NB4 (cell line): ENCODE measurements around the gene TCF7.
"Not testable (repeated sequence)": the region's sequence is repeated elsewhere in the genome, so short reads cannot be mapped to it uniquely, and the experiment has no call there.

ENCODE experiments used
- DNase-seq: peaks from one replicate; pipeline ENCODE4 v3.0.0; 2010; ENCODE audit warnings: low read depth
- H3K4me3 ChIP-seq: one replicate; pipeline ENCODE4 v1.5.1; 2011; ENCODE audit warnings: mild to moderate bottlenecking, low read depth, low read length, moderate library complexity
- MYC ChIP-seq: IDR thresholded peaks from 2 replicates; pipeline ENCODE4 v1.6.1; 2011; ENCODE audit warnings: low read depth, low read length
- POLR2A ChIP-seq: IDR thresholded peaks from 2 replicates; pipeline ENCODE4 v1.6.1; 2011; ENCODE audit warnings: mild to moderate bottlenecking; ENCODE audit not compliant: insufficient read length; ENCODE audit errors: extremely low read depth
- TF ChIP-seq, protein P1 (sequence below): IDR thresholded peaks from one replicate; pipeline ENCODE4 v1.5.1; 2012; ENCODE audit warnings: low read depth, low read length
- TF ChIP-seq, protein P2 (sequence below): IDR thresholded peaks from 2 replicates; pipeline ENCODE4 v1.6.1; 2011; ENCODE audit warnings: low read depth, low read length

TCF7 gene

DNA sequence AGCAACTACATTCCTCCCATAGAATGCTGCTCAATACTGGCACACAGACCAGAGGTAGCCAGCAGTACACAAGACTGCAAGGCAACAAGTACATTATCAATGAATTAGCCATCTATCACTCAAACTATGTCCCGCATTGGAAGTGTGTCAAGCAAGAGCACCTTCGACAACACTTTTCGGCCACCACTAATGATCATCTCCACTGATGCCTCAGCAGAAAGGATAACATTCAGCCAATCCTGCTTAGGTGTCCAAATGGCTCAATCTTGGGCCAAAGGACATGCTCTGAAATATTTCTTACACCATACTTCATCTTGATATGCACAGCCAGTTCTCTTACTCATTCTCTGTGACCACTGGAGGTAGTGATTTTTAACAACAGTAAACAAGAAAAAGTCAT, 37.2 kb downstream of the TCF7 start:
- no peak for DNase-seq
- H3K4me3 ChIP-seq, result no peak overlapping the region
- no peak for TF ChIP-seq MYC
- TF ChIP-seq POLR2A, result no peak
- TF ChIP-seq, protein P1, sequence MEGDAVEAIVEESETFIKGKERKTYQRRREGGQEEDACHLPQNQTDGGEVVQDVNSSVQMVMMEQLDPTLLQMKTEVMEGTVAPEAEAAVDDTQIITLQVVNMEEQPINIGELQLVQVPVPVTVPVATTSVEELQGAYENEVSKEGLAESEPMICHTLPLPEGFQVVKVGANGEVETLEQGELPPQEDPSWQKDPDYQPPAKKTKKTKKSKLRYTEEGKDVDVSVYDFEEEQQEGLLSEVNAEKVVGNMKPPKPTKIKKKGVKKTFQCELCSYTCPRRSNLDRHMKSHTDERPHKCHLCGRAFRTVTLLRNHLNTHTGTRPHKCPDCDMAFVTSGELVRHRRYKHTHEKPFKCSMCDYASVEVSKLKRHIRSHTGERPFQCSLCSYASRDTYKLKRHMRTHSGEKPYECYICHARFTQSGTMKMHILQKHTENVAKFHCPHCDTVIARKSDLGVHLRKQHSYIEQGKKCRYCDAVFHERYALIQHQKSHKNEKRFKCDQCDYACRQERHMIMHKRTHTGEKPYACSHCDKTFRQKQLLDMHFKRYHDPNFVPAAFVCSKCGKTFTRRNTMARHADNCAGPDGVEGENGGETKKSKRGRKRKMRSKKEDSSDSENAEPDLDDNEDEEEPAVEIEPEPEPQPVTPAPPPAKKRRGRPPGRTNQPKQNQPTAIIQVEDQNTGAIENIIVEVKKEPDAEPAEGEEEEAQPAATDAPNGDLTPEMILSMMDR, result no peak
- TF ChIP-seq, protein P2, sequence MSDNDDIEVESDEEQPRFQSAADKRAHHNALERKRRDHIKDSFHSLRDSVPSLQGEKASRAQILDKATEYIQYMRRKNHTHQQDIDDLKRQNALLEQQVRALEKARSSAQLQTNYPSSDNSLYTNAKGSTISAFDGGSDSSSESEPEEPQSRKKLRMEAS, result no peak

DNA sequence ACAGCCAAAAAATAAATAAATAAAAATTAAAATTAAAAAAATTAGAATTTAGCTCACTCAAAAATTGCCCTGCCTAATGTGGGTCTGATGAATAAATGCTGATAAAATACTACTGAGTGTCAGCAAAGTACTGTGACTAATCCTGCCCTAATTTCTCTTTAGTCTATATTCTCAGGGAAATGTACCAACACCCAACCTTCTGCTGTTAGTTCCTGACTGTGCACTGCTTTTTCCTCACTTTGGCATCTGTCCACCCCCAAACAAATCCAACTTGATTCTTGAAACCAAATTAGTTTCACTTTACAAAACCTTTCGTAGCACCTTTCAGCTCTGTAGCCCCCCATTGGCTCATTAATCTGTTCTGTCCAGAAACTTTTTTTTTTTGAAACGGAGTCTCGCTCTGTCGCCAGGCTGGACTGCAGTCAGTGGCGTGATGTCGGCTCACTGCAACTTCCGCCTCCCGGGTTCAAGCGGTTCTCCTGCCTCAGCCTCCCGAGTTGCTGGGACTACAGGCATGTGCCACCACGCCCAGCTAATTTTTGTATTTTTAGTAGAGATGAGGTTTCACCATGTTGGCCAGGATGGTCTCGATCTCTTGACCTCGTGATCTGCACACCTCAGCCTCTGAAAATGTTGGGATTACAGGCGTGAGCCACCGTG, 37.8 kb downstream of the TCF7 start:
- DNase-seq, H3K4me3 ChIP-seq: not testable (repeated sequence)

GRCh38 chr5:134153241-134153640, 38.8 kb downstream of the TCF7 start:
- TF ChIP-seq POLR2A (no peak), MYC (no peak)
- TF ChIP-seq, protein P2, result no peak
- TF ChIP-seq, protein P1, result no peak
- DNase-seq, result no peak
- no peak overlapping the region for H3K4me3 ChIP-seq

DNA sequence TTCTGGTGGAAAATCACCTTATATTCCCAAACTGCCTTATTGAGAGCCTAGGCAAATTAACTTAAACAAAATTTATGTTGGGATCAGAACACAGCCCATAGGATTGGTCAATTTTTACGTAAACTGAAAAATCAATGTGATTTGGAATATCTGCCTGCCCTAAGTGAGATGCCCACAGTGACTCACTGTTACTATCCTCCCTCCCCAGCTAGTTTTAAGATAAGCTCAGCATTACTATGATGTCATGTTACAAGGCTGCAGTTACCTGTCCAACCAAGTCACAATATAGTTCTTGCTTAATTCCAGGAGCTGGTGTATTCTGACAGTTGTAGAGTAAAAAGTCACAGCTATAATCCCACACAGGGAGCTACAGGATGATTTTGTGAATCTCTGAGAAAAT, 39.2 kb downstream of the TCF7 start:
- no peak for DNase-seq
- H3K4me3 ChIP-seq, result no peak overlapping the region
- TF ChIP-seq, protein P1, result no peak
- TF ChIP-seq POLR2A, result no peak
- TF ChIP-seq, protein P2, result no peak
- TF ChIP-seq MYC, result no peak

DNA sequence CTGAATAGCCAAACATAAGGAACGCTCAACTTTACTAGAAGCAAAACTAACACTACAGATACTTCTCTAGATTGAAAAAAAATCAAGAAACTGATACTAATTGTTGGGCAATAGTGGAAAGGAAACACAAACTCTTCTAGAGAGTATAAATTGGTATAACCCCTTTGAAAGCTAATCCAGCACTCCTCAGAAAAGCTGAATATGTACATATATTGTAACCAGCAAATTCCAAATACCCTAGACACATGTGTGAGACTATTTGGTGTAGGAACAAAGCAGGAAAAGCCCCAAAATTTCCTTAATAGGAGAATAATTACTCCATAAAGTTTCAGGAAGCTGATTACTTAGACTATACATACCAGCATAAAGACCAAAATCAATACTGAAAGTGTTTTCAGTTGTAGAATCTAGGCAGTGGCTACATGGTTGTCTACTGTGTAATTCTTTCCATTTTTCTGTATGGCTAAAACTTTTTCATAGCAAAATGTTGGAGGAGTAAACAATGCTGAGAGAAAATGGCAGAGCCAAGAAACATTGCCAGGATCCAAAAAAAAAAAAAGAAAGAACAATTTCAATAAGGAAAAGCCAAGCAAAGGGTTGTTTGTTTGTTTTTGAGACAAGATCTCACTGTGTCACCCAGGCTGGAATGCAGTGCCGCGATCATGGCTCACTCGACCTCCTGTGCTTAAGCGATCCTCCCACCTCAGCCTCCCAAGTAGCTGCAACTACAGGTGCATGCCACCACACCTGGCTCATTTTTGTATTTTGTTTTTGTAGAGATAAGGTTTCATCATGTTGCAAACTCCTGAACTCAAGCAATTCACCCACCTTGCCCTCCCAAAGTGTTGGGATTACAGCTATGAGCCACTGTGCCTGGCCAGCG, 47.3 kb downstream of the TCF7 start:
- TF ChIP-seq POLR2A (no peak), MYC (no peak)
- TF ChIP-seq, protein P2, result no peak
- TF ChIP-seq, protein P1, result no peak
- H3K4me3 ChIP-seq, result no peak overlapping the region
- no peak for DNase-seq

DNA sequence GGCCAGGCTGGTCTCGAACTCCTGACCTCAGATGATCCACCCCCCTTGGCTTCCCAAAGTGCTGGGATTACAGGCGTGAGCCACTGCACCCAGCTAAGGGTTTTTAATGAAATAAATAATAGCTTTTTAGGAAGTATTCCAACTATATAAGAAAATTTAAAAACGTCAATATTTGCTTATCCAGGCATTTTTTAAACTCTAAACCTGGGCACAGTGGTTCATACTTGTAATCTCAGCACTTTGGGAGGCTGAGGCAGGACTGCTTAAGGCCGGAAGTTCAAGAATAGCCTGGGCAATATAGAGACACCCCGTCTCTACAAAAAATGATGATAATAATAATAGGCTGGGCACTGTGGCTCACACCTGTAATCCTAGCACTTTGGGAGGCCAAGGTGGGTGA, 48.1 kb downstream of the TCF7 start:
- TF ChIP-seq POLR2A, result no peak
- TF ChIP-seq, protein P2, result no peak
- TF ChIP-seq MYC, result no peak
- TF ChIP-seq, protein P1, result no peak
- DNase-seq, result no peak
- no peak overlapping the region for H3K4me3 ChIP-seq
